Measurements from ENCODE around the gene HNRNPA0. TPM values are rescaled to one million over a fixed set of nuclear protein-coding genes. Genes with fewer than 3 reads are reported as not detected.

Gene HNRNPA0
- total RNA-seq = 10 to 100 TPM in 7 of 9 donors, 1 to 10 TPM in 2; 4.0 to 21.0 (median 14.2) TPM
- 10 to 100 TPM in 1 of 2 donors, 1 to 10 TPM in 1; 9.4 to 27.6 TPM for polyA plus RNA-seq
- long read RNA-seq, donor 1, full-length matches to known transcripts = 8 of 8 reads
- long read RNA-seq, donor 1, partial matches to known transcripts = 0 of 8 reads
- long read RNA-seq, donor 1, other reads (novel, unspliced or antisense) = 0 of 8 reads
- long read RNA-seq, donor 2, full-length matches to known transcripts = 47 of 47 reads
- long read RNA-seq, donor 2, partial matches to known transcripts = 0 of 47 reads
- long read RNA-seq, donor 2, other reads (novel, unspliced or antisense) = 0 of 47 reads
- long read RNA-seq, donor 3, full-length matches to known transcripts = 16 of 16 reads
- long read RNA-seq, donor 3, partial matches to known transcripts = 0 of 16 reads
- long read RNA-seq, donor 3, other reads (novel, unspliced or antisense) = 0 of 16 reads

GRCh38 chr5:137754188-137754960 lies at the start of gene HNRNPA0:
TSS of gene HNRNPA0 (minus strand) at chr5:137754363. CDS start at chr5:137754066, 297 bp downstream.
- intact Hi-C loops (cut with DNase I) = loop anchor here in 2 of 10 donors (5.0 to 10.0 kb wide), 2 partner anchors 133 to 280 kb away; partner anchors contain the start of genes FAM13B (in 1 of the 2) and PKD2L2 (in 1 of the 2)
- ATAC-seq = peak; percentile 93 to 98 (median 96)
- peaks cover 2 to 37% (median 23%) of the 10 kb centered on the region in 12 donors for H3K4me1 ChIP-seq

GRCh38 chr5:137802282-137803210 lies 48.4 kb upstream of the HNRNPA0 start:
- Histone ChIP-seq H3K4me3 (peak overlapping the region; percentile 9 to 63 (median 53)), H3K27me3 (no peaks in the 10 kb centered on the region), H3K27ac (peak overlapping the region; percentile 30 to 84 (median 76)), H3K36me3 (peaks cover 0 to 15% (median 0%) of the 10 kb centered on the region in 9 donors), H3K4me1 (peaks cover 0 to 13% (median 0%) of the 10 kb centered on the region in 12 donors), H3K9me3 (no peaks in the 10 kb centered on the region)
- DNase-seq (no peak), ATAC-seq (no peak)
- no peak for TF ChIP-seq POLR2A (IDR thresholded peaks at IDR 0.05)
- TF ChIP-seq CTCF (IDR thresholded peaks at IDR 0.05) = no peak
- WGBS, 4 donors = 46 to 55% (median 51%) methylated on average over 6 of the region's 6 CpGs
- intact Hi-C loops (cut with DNase I) = no loop called here

More at GRCh38 chr5:137754188-137754960, at the start of gene HNRNPA0:
- DNase-seq = peak; percentile 96 to 98 (median 97)
- H3K9me3 ChIP-seq = no peaks in the 10 kb centered on the region
- WGBS, 4 donors = 1 to 2% (median 1%) methylated on average over 34 to 79 of the region's 79 CpGs
- TF ChIP-seq CTCF (IDR thresholded peaks at IDR 0.05) = peak in 3 of 12 donors; percentile 8 to 22 (median 18)
- TF ChIP-seq POLR2A (IDR thresholded peaks at IDR 0.05) = peak; percentile 68 to 97
- no peaks in the 10 kb centered on the region for H3K27me3 ChIP-seq
- peak within 1 kb of the TSS; percentile 58 to 97 (median 82) for H3K4me3 ChIP-seq
- H3K27ac ChIP-seq = peak within 1 kb of the TSS; percentile 94 to 100 (median 99)
- H3K36me3 ChIP-seq = peaks cover 0 to 23% (median 0%) of the 10 kb centered on the region in 9 donors

GRCh38 chr5:137800700-137801411 lies 46.7 kb upstream of the HNRNPA0 start:
- Histone ChIP-seq H3K36me3 (no peaks in the 10 kb centered on the region), H3K9me3 (no peaks in the 10 kb centered on the region), H3K4me3 (peak overlapping the region in 11 of 12 donors; percentile 37 to 63 (median 53)), H3K27me3 (no peaks in the 10 kb centered on the region), H3K4me1 (peaks cover 0 to 12% (median 0%) of the 10 kb centered on the region in 12 donors), H3K27ac (peak overlapping the region in 11 of 12 donors; percentile 58 to 84 (median 77))
- peak in 2 of 12 donors; percentile 23 to 28 for TF ChIP-seq CTCF (IDR thresholded peaks at IDR 0.05)
- TF ChIP-seq POLR2A (IDR thresholded peaks at IDR 0.05) = no peak
- 34 to 54% (median 42%) methylated on average over 4 of the region's 4 CpGs for WGBS, 4 donors
- DNase-seq (peak in 3 of 5 donors; percentile 25 to 40 (median 32)), ATAC-seq (peak; percentile 53 to 91 (median 85))
- intact Hi-C loops (cut with DNase I) = no loop called here
